Measurements from ENCODE around the gene CAV1.

The CAV1 gene

GRCh38 chr7:116499168-116500077 is 25.4 kb upstream of the CAV1 start, which contains the start of gene CAV2:
Gene CAV2 (plus strand): TSS chr7:116499738. CDS start chr7:116499782, 44 bp downstream.
- TF ChIP-seq ZFX (IDR thresholded peaks at IDR 0.05) (no peak), CTCF (conservative IDR thresholded peaks at IDR 0.05) (no peak)
- H3K27ac ChIP-seq, result no peak within 1 kb of the TSS

DNA sequence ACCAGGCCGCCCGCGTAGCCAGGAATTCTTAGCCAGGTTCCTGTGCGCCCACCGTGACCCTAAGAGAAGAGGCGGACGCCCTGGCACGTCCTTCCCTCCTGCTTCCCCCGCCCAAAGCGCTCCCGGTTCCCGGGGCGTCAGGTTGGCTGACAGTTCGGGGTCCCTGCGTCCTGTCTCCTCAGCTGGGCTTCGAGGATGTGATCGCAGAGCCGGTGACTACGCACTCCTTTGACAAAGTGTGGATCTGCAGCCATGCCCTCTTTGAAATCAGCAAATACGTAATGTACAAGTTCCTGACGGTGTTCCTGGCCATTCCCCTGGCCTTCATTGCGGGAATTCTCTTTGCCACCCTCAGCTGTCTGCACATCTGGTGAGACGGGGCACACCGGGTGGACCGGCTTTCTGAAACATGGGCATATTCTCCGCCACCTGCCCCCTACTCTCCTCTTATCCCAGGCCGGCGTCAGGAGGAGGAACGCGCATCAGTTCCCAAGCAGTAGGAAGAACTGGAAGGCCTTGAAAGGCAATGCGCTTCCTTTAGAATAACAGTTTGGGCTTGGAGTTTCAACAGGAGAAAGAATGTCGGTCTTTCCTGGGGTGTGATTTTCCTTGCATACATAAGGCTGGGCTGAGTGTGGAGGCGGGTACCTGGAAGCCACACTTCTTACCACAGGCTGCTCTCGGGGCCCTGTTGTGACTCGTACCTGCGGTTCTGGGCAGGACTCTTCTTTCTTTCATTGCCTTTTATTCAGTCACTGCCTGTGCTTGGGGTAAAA is 24.6 kb upstream of the CAV1 start:
- TF ChIP-seq ZFX (IDR thresholded peaks at IDR 0.05), result no peak
- no peak for TF ChIP-seq CTCF (conservative IDR thresholded peaks at IDR 0.05)
- no peak overlapping the region for H3K27ac ChIP-seq

DNA sequence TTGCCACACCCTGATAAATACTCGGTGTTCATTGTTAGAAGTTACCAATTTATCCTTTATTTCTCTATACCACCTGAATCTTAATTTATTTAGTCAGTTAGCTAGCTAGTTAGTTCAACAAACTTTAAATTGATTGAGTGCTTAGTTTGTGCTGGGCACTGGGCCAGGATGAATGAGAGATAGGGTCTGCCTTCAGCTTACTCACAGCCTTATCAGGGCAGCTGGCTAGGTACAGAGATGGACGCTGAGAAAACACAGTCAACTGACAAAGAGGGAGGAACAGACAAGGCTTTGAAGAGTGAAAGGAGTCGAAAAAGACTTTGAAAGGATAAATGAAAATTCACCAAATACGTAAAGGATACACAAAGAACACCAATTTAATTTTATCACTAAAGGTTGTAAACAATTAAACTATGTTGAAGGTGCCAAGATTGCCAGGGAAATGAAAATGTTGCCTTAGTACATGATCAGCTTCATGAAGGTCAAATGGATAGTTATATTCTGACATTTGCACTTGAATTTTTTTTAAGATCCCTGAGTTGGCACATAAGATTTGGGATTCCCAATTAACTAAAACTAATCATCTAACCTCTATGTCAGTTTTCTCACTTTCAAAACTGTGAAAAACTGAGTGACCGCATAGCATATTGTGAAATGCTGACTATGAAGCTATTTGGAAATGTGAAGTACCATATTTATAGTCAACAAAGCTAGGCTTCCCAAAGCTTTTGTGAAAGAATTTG is 23.2 kb upstream of the CAV1 start:
- no peak overlapping the region for H3K27ac ChIP-seq
- TF ChIP-seq ZFX (IDR thresholded peaks at IDR 0.05) (no peak), CTCF (conservative IDR thresholded peaks at IDR 0.05) (no peak)

DNA sequence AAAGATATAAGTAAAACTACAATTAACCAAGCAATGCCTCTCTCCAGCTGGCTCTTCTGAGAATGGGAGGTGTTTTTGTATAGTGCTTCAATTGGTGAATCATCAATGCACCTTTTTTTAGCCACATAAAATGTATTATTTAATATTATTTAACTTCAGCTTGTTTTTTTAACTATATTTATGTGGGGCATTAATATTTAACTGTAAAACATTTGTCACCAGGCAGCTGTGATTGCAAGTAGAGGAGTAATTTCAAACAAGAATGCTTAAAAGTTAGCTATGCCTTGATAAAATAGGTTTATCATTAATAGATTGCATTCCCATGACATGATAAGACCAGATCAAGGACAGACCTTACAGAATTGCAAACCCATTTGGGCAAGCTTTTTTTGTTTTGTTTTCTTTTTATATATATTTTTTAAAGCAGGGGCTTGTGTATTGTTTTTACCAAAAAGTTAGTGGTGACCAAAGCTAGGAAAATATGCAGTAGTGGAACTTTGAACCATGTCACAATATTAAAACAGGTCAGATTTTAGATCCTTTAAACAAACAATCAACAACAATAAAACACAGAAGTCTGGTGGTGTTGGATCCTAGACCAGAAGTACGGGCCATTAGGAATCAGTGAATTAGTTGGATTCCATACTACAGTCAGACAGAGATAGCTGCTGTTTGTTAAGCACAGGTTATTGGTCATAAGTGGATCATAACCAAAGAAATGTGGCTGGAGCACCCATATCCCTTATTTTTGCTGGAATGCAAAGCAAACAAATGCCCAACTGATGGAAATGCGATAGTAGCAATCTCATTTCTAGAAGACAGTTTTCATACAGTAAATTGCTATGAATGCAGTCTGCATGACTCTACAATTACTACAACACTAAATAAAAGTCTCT is 22.4 kb upstream of the CAV1 start:
- TF ChIP-seq ZFX (IDR thresholded peaks at IDR 0.05) (no peak), CTCF (conservative IDR thresholded peaks at IDR 0.05) (no peak)
- no peak overlapping the region for H3K27ac ChIP-seq

- H3K27ac ChIP-seq, result no peak overlapping the region
- TF ChIP-seq ZFX (IDR thresholded peaks at IDR 0.05), result no peak
- no peak for TF ChIP-seq CTCF (conservative IDR thresholded peaks at IDR 0.05)
Observed at GRCh38 chr7:116503835-116504234, 21.0 kb upstream of the CAV1 start.

DNA sequence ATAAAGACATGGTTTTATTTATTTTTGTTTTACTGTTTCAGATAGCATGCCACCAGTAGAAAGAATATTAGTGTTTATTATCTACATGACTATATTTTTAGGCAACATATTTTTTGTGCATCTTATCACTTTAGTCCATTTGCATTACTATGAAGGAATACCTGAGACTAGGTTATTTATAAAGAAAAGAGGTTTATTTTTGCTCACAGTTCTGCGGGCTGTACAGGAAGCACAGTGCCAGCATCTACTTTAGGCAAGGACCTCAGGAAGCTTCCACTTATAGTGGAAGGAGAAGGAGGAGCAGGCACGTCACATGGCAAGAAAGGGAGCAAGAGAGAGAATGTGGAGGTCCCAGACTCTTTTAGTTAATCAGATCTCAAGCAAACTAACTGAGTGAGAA is 19.6 kb upstream of the CAV1 start:
- no peak for TF ChIP-seq CTCF (conservative IDR thresholded peaks at IDR 0.05)
- TF ChIP-seq ZFX (IDR thresholded peaks at IDR 0.05), result no peak
- H3K27ac ChIP-seq, result no peak overlapping the region
